Erythroblast (primary cell): ENCODE measurements around the gene ITPK1.
"Not testable (repeated sequence)": the region's sequence is repeated elsewhere in the genome, so short reads cannot be mapped to it uniquely, and the experiment has no call there.

Experiments used
- GATA1 ChIP-seq: IDR thresholded peaks from 2 replicates; pipeline ENCODE4 v1.6.1; 2011; ENCODE audit warnings: low read depth, mild to moderate bottlenecking, control low read depth, low read length, moderate library complexity
- POLR2A ChIP-seq: IDR thresholded peaks from 2 replicates; pipeline ENCODE4 v1.6.1; 2011; ENCODE audit warnings: mild to moderate bottlenecking, low read length

GRCh38 chr14:93158349-93158748, 42.6 kb upstream of the ITPK1 start:
- TF ChIP-seq POLR2A, GATA1: not testable (repeated sequence)
